Glutamatergic neuron (in vitro differentiated cells): ENCODE results near the gene GPR37. TPM values are rescaled to one million over a fixed set of nuclear protein-coding genes. Genes with fewer than 3 reads are reported as not detected.

ENCODE experiments used
- DNase-seq: peaks from one replicate; pipeline ENCODE4 v3.0.0; 2022
- H3K27ac Mint-ChIP-seq: one replicate; pipeline ENCODE4 v1.8.0; 2020; ENCODE audit warnings: mild to moderate bottlenecking, mixed read lengths, inconsistent platforms; ENCODE audit not compliant: unreplicated experiment
- H3K27me3 Mint-ChIP-seq: one replicate; pipeline ENCODE4 v1.8.0; 2020; ENCODE audit warnings: mild to moderate bottlenecking, moderate library complexity, mixed read lengths, inconsistent platforms; ENCODE audit not compliant: unreplicated experiment
- H3K36me3 Mint-ChIP-seq: one replicate; pipeline ENCODE4 v1.8.0; 2020; ENCODE audit warnings: mild to moderate bottlenecking, mixed read lengths, inconsistent platforms; ENCODE audit not compliant: unreplicated experiment
- H3K4me1 Mint-ChIP-seq: one replicate; pipeline ENCODE4 v1.8.0; 2020; ENCODE audit warnings: mild to moderate bottlenecking, low read depth, mixed read lengths, inconsistent platforms; ENCODE audit not compliant: unreplicated experiment
- H3K4me3 Mint-ChIP-seq: one replicate; pipeline ENCODE4 v1.8.0; 2020; ENCODE audit warnings: mild to moderate bottlenecking, mixed read lengths, inconsistent platforms; ENCODE audit not compliant: unreplicated experiment
- H3K9me3 Mint-ChIP-seq: one replicate; pipeline ENCODE4 v1.8.0; 2020; ENCODE audit warnings: mild to moderate bottlenecking, moderate library complexity, mixed read lengths, inconsistent platforms; ENCODE audit not compliant: unreplicated experiment
- CTCF ChIP-seq: fragments of 200-600 bp; sonication (generic); IDR thresholded peaks from one replicate; pipeline ENCODE4 v1.5.0; 2021; ENCODE audit not compliant: partially characterized antibody, unreplicated experiment
- total RNA-seq: library from RNA; stranded (reverse); fragmentation: NEBNext Ultra II Directional; extraction: Animal tissue kit (Norgen Biotek cat#: 25700); gene quantifications from one replicate; pipeline ENCODE4 v1.2.1, GENCODE V29; 2021; ENCODE audit not compliant: unreplicated experiment

GPR37 gene
- total RNA-seq, 1 donor from 2014 or later = 6.3 TPM

GRCh38 chr7:124785994-124786393, 20.4 kb upstream of the GPR37 start:
- no peak for TF ChIP-seq CTCF
- Mint-ChIP-seq H3K27me3 (no peaks in the 10 kb centered on the region), H3K27ac (no peak overlapping the region), H3K4me1 (no peaks in the 10 kb centered on the region), H3K4me3 (no peak overlapping the region), H3K36me3 (no peaks in the 10 kb centered on the region), H3K9me3 (peaks cover 2% of the 10 kb centered on the region)
- no peak for DNase-seq

- peaks cover 2% of the 10 kb centered on the region for H3K9me3 Mint-ChIP-seq
- no peaks in the 10 kb centered on the region for H3K36me3 Mint-ChIP-seq
- no peak overlapping the region for H3K4me3 Mint-ChIP-seq
- DNase-seq = peak; percentile 60
- H3K27me3 Mint-ChIP-seq = no peaks in the 10 kb centered on the region
- H3K27ac Mint-ChIP-seq = no peak overlapping the region
- peak; percentile 69 for TF ChIP-seq CTCF
- no peaks in the 10 kb centered on the region for H3K4me1 Mint-ChIP-seq
Observed at GRCh38 chr7:124784879-124785818, 19.6 kb upstream of the GPR37 start.

- TF ChIP-seq CTCF = no peak
- no peaks in the 10 kb centered on the region for H3K4me1 Mint-ChIP-seq
- H3K27ac Mint-ChIP-seq = no peak overlapping the region
- peaks cover 2% of the 10 kb centered on the region for H3K9me3 Mint-ChIP-seq
- no peaks in the 10 kb centered on the region for H3K36me3 Mint-ChIP-seq
- no peaks in the 10 kb centered on the region for H3K27me3 Mint-ChIP-seq
- no peak for DNase-seq
- H3K4me3 Mint-ChIP-seq = no peak overlapping the region
Observed at GRCh38 chr7:124783271-124783670, 17.7 kb upstream of the GPR37 start.

- no peak overlapping the region for H3K4me3 Mint-ChIP-seq
Observed at GRCh38 chr7:124781907-124782734, 16.5 kb upstream of the GPR37 start.

More at GRCh38 chr7:124781907-124782734, 16.5 kb upstream of the GPR37 start:
- no peaks in the 10 kb centered on the region for H3K36me3 Mint-ChIP-seq
- no peaks in the 10 kb centered on the region for H3K4me1 Mint-ChIP-seq
- TF ChIP-seq CTCF = no peak
- DNase-seq = no peak
- H3K9me3 Mint-ChIP-seq = peaks cover 2% of the 10 kb centered on the region
- no peaks in the 10 kb centered on the region for H3K27me3 Mint-ChIP-seq
- H3K27ac Mint-ChIP-seq = no peak overlapping the region
